ENCODE data around the gene S1PR3. TPM values are rescaled to one million over a fixed set of nuclear protein-coding genes. Genes with fewer than 3 reads are reported as not detected.

Gene S1PR3
- total RNA-seq, 2 donors from 2014 or later = 90.5 to 208 TPM

GRCh38 chr9:89046832-89047231, 55.6 kb downstream of the S1PR3 start:
- intact Hi-C loops (cut with DNase I) = no loop called here
- DNase-seq (ENCODE audit: low spot score) = no peak

GRCh38 chr9:89047667-89048066, 56.4 kb downstream of the S1PR3 start:
- intact Hi-C loops (cut with DNase I) = no loop called here
- no peak for DNase-seq (ENCODE audit: low spot score)

DNA sequence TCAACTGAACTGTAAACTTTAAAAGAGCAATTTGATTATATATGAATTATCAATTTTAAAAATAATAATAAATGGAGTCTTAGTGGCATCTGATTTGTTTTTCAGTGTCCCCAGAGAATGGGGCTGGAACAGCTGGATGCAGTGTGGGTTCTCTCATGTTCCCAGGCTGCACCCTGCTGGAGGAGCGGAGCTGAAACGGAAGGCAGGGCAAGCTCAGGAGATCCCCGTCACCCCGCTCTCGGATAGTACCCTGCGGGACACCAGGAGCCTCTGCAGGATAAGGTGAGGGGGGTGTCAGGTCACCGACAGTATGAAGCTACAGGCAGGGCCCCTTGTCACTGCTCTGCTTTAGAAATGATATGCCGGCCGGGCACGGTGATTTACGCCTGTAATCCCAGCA, 57.3 kb downstream of the S1PR3 start:
- DNase-seq (ENCODE audit: low spot score) = no peak
- intact Hi-C loops (cut with DNase I) = no loop called here

GRCh38 chr9:89049646-89050045, 58.4 kb downstream of the S1PR3 start:
- no peak for DNase-seq (ENCODE audit: low spot score)
- intact Hi-C loops (cut with DNase I) = no loop called here

DNA sequence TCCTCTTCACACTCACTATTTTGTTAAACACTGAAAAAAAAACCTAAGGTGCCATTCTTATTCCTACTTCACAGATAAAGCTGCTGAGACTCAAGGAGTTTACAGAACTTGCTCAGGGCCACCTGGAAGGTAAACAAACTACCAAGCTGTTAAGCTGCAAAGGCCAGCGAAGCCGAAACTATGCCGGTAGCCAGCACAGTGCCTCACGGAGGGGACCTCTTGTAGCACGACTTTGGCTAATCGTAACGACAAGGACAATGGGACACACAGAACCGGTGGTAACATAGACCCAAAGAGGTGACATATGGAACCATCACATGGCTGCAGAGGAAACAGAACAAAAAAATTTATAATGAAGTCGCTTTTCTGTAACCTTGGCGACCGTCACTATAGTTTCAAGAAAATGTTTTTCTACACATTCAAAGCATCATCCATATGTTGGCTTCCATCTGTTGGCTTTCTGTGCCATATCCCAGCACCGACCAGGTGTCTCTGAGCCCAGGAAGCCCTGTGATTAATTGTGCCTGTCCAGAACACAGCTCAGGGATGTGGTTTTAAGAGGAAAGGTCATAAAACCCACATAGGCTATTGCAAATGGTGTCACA, 60.3 kb downstream of the S1PR3 start:
- DNase-seq (ENCODE audit: low spot score) = no peak
- intact Hi-C loops (cut with DNase I) = no loop called here

DNA sequence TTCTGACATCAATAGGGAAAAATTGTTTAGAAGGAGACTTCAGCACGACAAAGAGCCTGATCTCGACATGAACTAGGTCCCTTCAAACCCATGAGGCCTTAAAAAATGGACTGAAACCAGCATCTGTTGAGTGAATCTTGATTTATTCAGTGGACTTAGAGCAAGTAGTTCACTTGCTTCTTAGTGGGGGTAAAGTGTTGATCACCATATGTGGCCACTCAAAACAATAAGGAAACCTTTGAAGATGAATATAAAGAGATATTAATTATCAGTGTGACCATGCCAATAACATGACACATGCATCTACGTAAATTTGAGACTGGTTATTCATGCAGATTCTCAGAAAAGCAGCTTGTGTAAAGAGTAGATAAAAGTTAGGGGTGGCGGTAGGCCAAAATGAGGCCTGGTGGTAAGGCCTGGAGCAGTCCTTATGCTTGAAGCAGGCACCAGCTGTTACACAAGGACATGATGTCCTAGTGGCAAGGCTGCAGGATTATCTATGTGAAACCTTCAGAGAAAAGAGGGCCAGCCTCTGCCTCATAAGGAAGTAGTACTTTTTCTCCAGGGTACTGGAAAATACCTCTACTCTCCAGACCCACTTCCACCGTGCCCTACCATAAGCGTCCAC, 61.3 kb downstream of the S1PR3 start:
- intact Hi-C loops (cut with DNase I) = no loop called here
- DNase-seq (ENCODE audit: low spot score) = no peak

DNA sequence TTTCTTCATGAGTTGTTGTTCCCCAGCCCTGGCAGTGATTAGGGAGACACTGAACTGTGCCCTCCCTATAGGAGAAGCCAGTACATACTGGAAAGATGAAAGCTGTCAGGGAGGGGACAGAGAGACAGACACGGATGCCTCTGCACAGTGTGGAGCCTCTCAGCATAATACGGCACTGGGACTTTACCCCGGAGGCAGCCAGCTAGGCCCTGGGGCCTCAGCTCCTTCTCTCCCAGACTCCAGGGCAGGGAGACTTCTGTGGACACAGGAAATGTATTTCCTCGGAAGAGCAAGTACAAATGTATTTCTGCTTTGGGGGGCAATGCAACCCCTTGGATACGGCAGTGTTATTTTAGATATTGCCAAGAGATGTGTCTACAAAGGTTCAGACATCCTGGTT, 62.0 kb downstream of the S1PR3 start:
- intact Hi-C loops (cut with DNase I) = no loop called here
- DNase-seq (ENCODE audit: low spot score) = no peak

Other genes with a start within 250 kb of the S1PR3 start
- 10 to 100 TPM in 1 of 2 donors, 1 to 10 TPM in 1; 6.4 to 12.2 TPM for gene SHC3, start 187.3 kb downstream of the S1PR3 start, total RNA-seq

Data from posterior vena cava (tissue), 2 donors.